K562 (cell line): ENCODE measurements around the gene CYTH4. TPM values are rescaled to one million over a fixed set of nuclear protein-coding genes. Genes with fewer than 3 reads are reported as not detected.

Experiments used
- ATAC-seq: fragments of 200-7000 bp; cut with Tn5 transposase; 3 replicates; pipeline ENCODE4 v1.9.1; 2020; ENCODE audit warnings: moderate library complexity
- BruUV-seq: library from RNA; stranded (reverse); fragments of 400-500 nt; replicated peaks from 2 replicates; lab custom pipeline; 2021; lab: Mats Ljungman, UMichigan
- CTCF ChIA-PET: fragments of 300-600 bp; formaldehyde crosslinking; extraction: SDS; loops from one replicate; lab custom pipeline; 2021; ENCODE audit warnings: low intra/inter-chr PET ratio; lab: Yijun Ruan, JAX
- POLR2A ChIA-PET: fragments of 300-600, 350-650 bp; sonication (Branson Sonifier 250); formaldehyde crosslinking; extraction: SDS; loops from one replicate; lab custom pipeline; 2021; ENCODE audit warnings: antibody characterized with exemption, inconsistent platforms; lab: Yijun Ruan, JAX
- DNase-seq, 4 experiments: peaks; one replicate each; pipeline versions ENCODE4 v3.0.0 to v3.0.0-alpha.2; 2011 to 2018; ENCODE audit warnings: low spot score in 3 of 4, mixed read lengths in 3 of 4; ENCODE audit errors: extremely low read depth in 1 of 4
- FAIRE-seq: peaks from 2 replicates; lab custom pipeline; 2011; peaks lifted over from hg19 to GRCh38; lab: Jason Lieb, UNC
- H2AFZ ChIP-seq: 2 replicates; pipeline ENCODE4 v1.6.0; 2011; ENCODE audit warnings: low read depth, low read length, control low read depth, inconsistent platforms
- H3K27ac ChIP-seq: fragments of 200-600 bp; 3 replicates; pipeline ENCODE4 v1.8.0; 2011; ENCODE audit warnings: low read depth, mild to moderate bottlenecking, control low read depth, inconsistent platforms, low read length, moderate library complexity, mixed read lengths; ENCODE audit errors: extremely low read depth
- H3K27me3 ChIP-seq, 2 experiments: fragments of 300-600 bp in 1 of 2; 2 replicates in 1 of 2; 3 replicates in 1 of 2; pipeline versions ENCODE4 v1.6.0 to v1.8.0; 2011; ENCODE audit warnings: inconsistent platforms in 2 of 2, low read length in 2 of 2, mild to moderate bottlenecking in 1 of 2, mixed read lengths in 1 of 2, moderate library complexity in 1 of 2; ENCODE audit not compliant: control insufficient read depth in 2 of 2, insufficient read depth in 2 of 2
- H3K36me3 ChIP-seq: fragments of 300-600 bp; 3 replicates; pipeline ENCODE4 v1.8.0; 2011; ENCODE audit warnings: mild to moderate bottlenecking, low read length, inconsistent platforms; ENCODE audit not compliant: control insufficient read depth, insufficient read depth
- H3K4me1 ChIP-seq, 2 experiments: fragments of 200-600 bp in 1 of 2; replicated peaks in 1 of 2; 2 replicates in 1 of 2; 3 replicates in 1 of 2; pipeline versions ENCODE4 v1.5.1 to v1.8.0; 2011; ENCODE audit warnings: inconsistent platforms in 2 of 2, low read length in 2 of 2, mild to moderate bottlenecking in 1 of 2, mixed read lengths in 1 of 2, moderate library complexity in 1 of 2; ENCODE audit not compliant: control insufficient read depth in 2 of 2, insufficient read depth in 2 of 2
- H3K4me2 ChIP-seq: 2 replicates; pipeline ENCODE4 v1.6.1; 2011; ENCODE audit warnings: low read length, control low read depth, inconsistent platforms, mixed read lengths; ENCODE audit not compliant: insufficient read depth
- H3K4me3 ChIP-seq: fragments of 200-600 bp; sonication (generic), shearing (Covaris generic); 2 replicates; pipeline ENCODE4 v1.5.1; 2016; ENCODE audit warnings: control low read depth, inconsistent platforms
- H3K79me2 ChIP-seq: fragments of 200-600 bp; 3 replicates; pipeline ENCODE4 v1.8.0; 2011; ENCODE audit warnings: low read length, inconsistent platforms; ENCODE audit not compliant: control insufficient read depth, insufficient read depth
- H3K9ac ChIP-seq, 2 experiments: 2 replicates each; pipeline versions ENCODE4 v1.6.0 to v1.6.1; 2011; ENCODE audit warnings: low read depth in 2 of 2, low read length in 2 of 2, control low read depth in 1 of 2, inconsistent platforms in 1 of 2, mild to moderate bottlenecking in 1 of 2, mixed read lengths in 1 of 2; ENCODE audit not compliant: insufficient read depth in 1 of 2
- H3K9me1 ChIP-seq: one replicate; pipeline ENCODE4 v1.6.0; 2011; ENCODE audit warnings: inconsistent platforms, mild to moderate bottlenecking, low read length, moderate library complexity; ENCODE audit not compliant: control insufficient read depth, insufficient read depth
- H3K9me3 ChIP-seq: replicated peaks from 2 replicates; pipeline ENCODE4 v1.5.1; 2011; ENCODE audit warnings: low read depth, low read length, inconsistent platforms; ENCODE audit not compliant: control insufficient read depth, insufficient read depth
- H4K20me1 ChIP-seq: replicated peaks from 2 replicates; pipeline ENCODE4 v1.6.1; 2011; ENCODE audit warnings: low read length, inconsistent platforms, mixed read lengths; ENCODE audit not compliant: control insufficient read depth, insufficient read depth
- ADNP ChIP-seq: fragments of 200-800 bp; sonication (Bioruptor generic); IDR thresholded peaks from 2 replicates; pipeline ENCODE4 v1.6.1; 2016; ENCODE audit warnings: missing genetic modification characterization, missing compliant biosample characterization
- ARHGAP35 ChIP-seq: fragments of 450-650 bp; IDR thresholded peaks from 2 replicates; pipeline ENCODE4 v1.6.1; 2018; ENCODE audit not compliant: partially characterized antibody
- KDM2B ChIP-seq: fragments of 250-450 bp; sonication (Bioruptor Pico); IDR thresholded peaks from 2 replicates; pipeline ENCODE4 v1.8.0; 2021; ENCODE audit warnings: mild to moderate bottlenecking, moderate library complexity
- MEF2A ChIP-seq: IDR thresholded peaks from 2 replicates; pipeline ENCODE4 v1.6.1; 2011; ENCODE audit warnings: low read depth, mild to moderate bottlenecking, low read length, moderate library complexity; ENCODE audit not compliant: control insufficient read depth
- PREB ChIP-seq: sonication (generic); formaldehyde crosslinking; IDR thresholded peaks from 2 replicates; pipeline ENCODE4 v1.8.1; 2023; ENCODE audit warnings: mild to moderate bottlenecking, missing genetic modification reagents
- SIN3B ChIP-seq: fragments of 450-650 bp; IDR thresholded peaks from 2 replicates; pipeline ENCODE4 v1.6.1; 2017; ENCODE audit warnings: low read depth, mild to moderate bottlenecking, moderate library complexity
- SNAPC5 ChIP-seq: fragments of 250-450 bp; sonication (Bioruptor Pico); IDR thresholded peaks from 2 replicates; pipeline ENCODE4 v1.8.0; 2021; ENCODE audit warnings: moderate library complexity, mild to moderate bottlenecking, inconsistent platforms
- YBX1 ChIP-seq: fragments of 450-650 bp; IDR thresholded peaks from 2 replicates; pipeline ENCODE4 v1.7.1; 2016; ENCODE audit warnings: mild to moderate bottlenecking
- ZNF311 ChIP-seq: fragments of 250-450 bp; sonication (Bioruptor Pico); IDR thresholded peaks from 2 replicates; pipeline ENCODE4 v1.4.0; 2020; ENCODE audit warnings: mild to moderate bottlenecking, moderate library complexity
- WGBS: fragments of 100-300 bp; shearing (Covaris generic); methylation state at CpG from one replicate; pipeline ENCODE4 v1.1.6; 2016; ENCODE audit warnings: low coverage, mixed read lengths; ENCODE audit not compliant: insufficient coverage; ENCODE audit errors: missing lambda C conversion rate; 5-methylcytosine and 5-hydroxymethylcytosine counted together
- in situ Hi-C: fragments of 300-500 bp; cut with MboI; formaldehyde crosslinking; loops from 4 replicates; pipeline ENCODE4 v1.15.0; 2018; ENCODE audit warnings: inconsistent platforms, mixed read lengths
- intact Hi-C: fragments of 100-400 bp; cut with micrococcal nuclease; formaldehyde crosslinking; loops from 2 replicates; pipeline ENCODE4 v1.14.2; 2022
- polyA plus RNA-seq, 8 experiments: library from polyadenylated mRNA; depleted of rRNA in 4 of 8; stranded (reverse) in 5 of 8; unstranded in 3 of 8; fragments of >200 nt; fragmentation: Nextera tagmentation in 2 of 8; fragmentation: Illumina TruSeq in 1 of 8; extraction: Ambion mirVana in 2 of 8; extraction: Trizol in 1 of 8; gene quantifications; 2 replicates each; pipeline versions ENCODE4 v1.2.1 to v1.2.3, GENCODE V29; 2011 to 2014; ENCODE audit warnings: inconsistent platforms in 1 of 8, missing spikeins in 1 of 8
- total RNA-seq, 7 experiments: library from RNA; depleted of rRNA in 6 of 7; stranded (reverse); fragments of >200 nt in 6 of 7; fragmentation: Illumina TruSeq in 2 of 7; extraction: Trizol in 2 of 7; gene quantifications; 2 replicates each; pipeline versions ENCODE4 v1.2.1 to v1.2.3, GENCODE V29; 2011 to 2021; ENCODE audit warnings: low replicate concordance in 1 of 7

The CYTH4 gene
- total and polyA plus RNA-seq, 9 of the 15 experiments (the other 6 are each of a cell fraction or from before 2014, with no cell fraction given): 0.03 to 2.0 (median 0.61) TPM; not detected in 1

- intact Hi-C loops: no loop called here
- BruUV-seq: no TSS peak
- TF ChIP-seq ARHGAP35 (no peak), YBX1 (no peak), ADNP (no peak)
- 18% methylated on average over 4 of the region's 8 CpGs for WGBS
- ATAC-seq: no peak
- Histone ChIP-seq H3K9me1 (no peaks in the 10 kb centered on the region), H3K4me2 (no peak overlapping the region), H4K20me1 (no peaks in the 10 kb centered on the region), H3K36me3 (no peaks in the 10 kb centered on the region), H3K9me3 (no peaks in the 10 kb centered on the region), H3K79me2 (no peaks in the 10 kb centered on the region), H3K4me3 (no peak overlapping the region), H3K27ac (no peak overlapping the region), H3K4me1 (peaks cover 2 to 10% of the 10 kb centered on the region in 2 experiments; a peak in 2 of 5 replicates), H3K27me3 (peaks cover 0 to 12% of the 10 kb centered on the region in 2 experiments; a peak in 3 of 5 replicates), H3K9ac (no peak overlapping the region), H2AFZ (no peak overlapping the region)
- DNase-seq: no peak
- CTCF ChIA-PET: no interaction called here
- in situ Hi-C loops: no loop called here
- no peak for FAIRE-seq
- POLR2A ChIA-PET: no interaction called here
These were observed 1.2 kb downstream of the CYTH4 start for GRCh38 chr22:37283393-37283937.

- ChIA-PET POLR2A (interaction anchor here (0.6 kb wide), 1 partner anchor 40 kb away, joined by 3 read pairs; no protein-coding TSS in a partner anchor), CTCF (no interaction called here)
- Histone ChIP-seq H4K20me1 (no peaks in the 10 kb centered on the region), H3K27me3 (peaks cover 0 to 19% of the 10 kb centered on the region in 2 experiments; a peak in 4 of 5 replicates), H2AFZ (no peak overlapping the region), H3K9ac (no peak overlapping the region), H3K9me1 (no peaks in the 10 kb centered on the region), H3K4me3 (no peak overlapping the region), H3K4me2 (no peak overlapping the region), H3K79me2 (no peaks in the 10 kb centered on the region), H3K27ac (no peak overlapping the region), H3K36me3 (no peaks in the 10 kb centered on the region), H3K4me1 (peaks cover 2 to 10% of the 10 kb centered on the region in 2 experiments; a peak in 2 of 5 replicates), H3K9me3 (no peaks in the 10 kb centered on the region)
- intact Hi-C loops (no loop called here), in situ Hi-C loops (no loop called here)
- ATAC-seq (no peak), FAIRE-seq (no peak), DNase-seq (no peak)
- WGBS: 17% methylated on average over 3 of the region's 9 CpGs
- TF ChIP-seq PREB (no peak), SNAPC5 (CRISPR knock-in tag) (no peak), KDM2B (CRISPR knock-in tag) (no peak), ZNF311 (CRISPR knock-in tag) (no peak), SIN3B (no peak), MEF2A (no peak)
- no TSS peak for BruUV-seq
These were observed 2.0 kb downstream of the CYTH4 start for GRCh38 chr22:37284126-37284804.
